Measurements from ENCODE around the gene LYRM2.
A peak's percentile ranks its signal among the peaks of the same experiment; 100 is the strongest.

LYRM2 gene

GRCh38 chr6:89638320-89639195 is at the start of gene LYRM2 (continued):
- TF ChIP-seq ZNF335 (tag by site-specific recombination; conservative IDR thresholded peaks at IDR 0.05) (peak; percentile 96), ZNF426 (tag by site-specific recombination; IDR thresholded peaks at IDR 0.05) (no peak), ZBTB21 (tag by site-specific recombination; IDR thresholded peaks at IDR 0.05) (no peak), OSR2 (tag by site-specific recombination; IDR thresholded peaks at IDR 0.05) (no peak), ZNF510 (tag by site-specific recombination; IDR thresholded peaks at IDR 0.05; ENCODE audit: insufficient replicate concordance) (no peak), KLF16 (tag by site-specific recombination; IDR thresholded peaks at IDR 0.05) (no peak), ZNF704 (tag by site-specific recombination; IDR thresholded peaks at IDR 0.05) (no peak), SCRT1 (tag by site-specific recombination; IDR thresholded peaks at IDR 0.05; ENCODE audit: borderline replicate concordance) (no peak), ZNF768 (tag by site-specific recombination; IDR thresholded peaks at IDR 0.05) (no peak), ZNF692 (tag by site-specific recombination; IDR thresholded peaks at IDR 0.05) (peak; percentile 66; the same call in 1 of the 2 replicates), ZBTB48 (tag by site-specific recombination; IDR thresholded peaks at IDR 0.05) (peak; percentile 46; the same call in 1 of the 2 replicates), ZSCAN16 (tag by site-specific recombination; IDR thresholded peaks at IDR 0.05) (no peak), ZBTB7A (tag by site-specific recombination; IDR thresholded peaks at IDR 0.05; ENCODE audit: low read depth) (no peak), ZNF488 (tag by site-specific recombination; IDR thresholded peaks at IDR 0.05) (no peak), PATZ1 (tag by site-specific recombination; IDR thresholded peaks at IDR 0.05) (peak; percentile 39; the same call in 1 of the 2 replicates), SCRT2 (tag by site-specific recombination; IDR thresholded peaks at IDR 0.05) (no peak)
- TF ChIP-seq, protein P1, sequence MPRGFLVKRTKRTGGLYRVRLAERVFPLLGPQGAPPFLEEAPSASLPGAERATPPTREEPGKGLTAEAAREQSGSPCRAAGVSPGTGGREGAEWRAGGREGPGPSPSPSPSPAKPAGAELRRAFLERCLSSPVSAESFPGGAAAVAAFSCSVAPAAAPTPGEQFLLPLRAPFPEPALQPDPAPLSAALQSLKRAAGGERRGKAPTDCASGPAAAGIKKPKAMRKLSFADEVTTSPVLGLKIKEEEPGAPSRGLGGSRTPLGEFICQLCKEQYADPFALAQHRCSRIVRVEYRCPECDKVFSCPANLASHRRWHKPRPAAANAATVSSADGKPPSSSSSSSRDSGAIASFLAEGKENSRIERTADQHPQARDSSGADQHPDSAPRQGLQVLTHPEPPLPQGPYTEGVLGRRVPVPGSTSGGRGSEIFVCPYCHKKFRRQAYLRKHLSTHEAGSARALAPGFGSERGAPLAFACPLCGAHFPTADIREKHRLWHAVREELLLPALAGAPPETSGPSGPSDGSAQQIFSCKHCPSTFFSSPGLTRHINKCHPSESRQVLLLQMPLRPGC (tag by site-specific recombination; IDR thresholded peaks at IDR 0.05) = no peak
- TF ChIP-seq, protein P2, sequence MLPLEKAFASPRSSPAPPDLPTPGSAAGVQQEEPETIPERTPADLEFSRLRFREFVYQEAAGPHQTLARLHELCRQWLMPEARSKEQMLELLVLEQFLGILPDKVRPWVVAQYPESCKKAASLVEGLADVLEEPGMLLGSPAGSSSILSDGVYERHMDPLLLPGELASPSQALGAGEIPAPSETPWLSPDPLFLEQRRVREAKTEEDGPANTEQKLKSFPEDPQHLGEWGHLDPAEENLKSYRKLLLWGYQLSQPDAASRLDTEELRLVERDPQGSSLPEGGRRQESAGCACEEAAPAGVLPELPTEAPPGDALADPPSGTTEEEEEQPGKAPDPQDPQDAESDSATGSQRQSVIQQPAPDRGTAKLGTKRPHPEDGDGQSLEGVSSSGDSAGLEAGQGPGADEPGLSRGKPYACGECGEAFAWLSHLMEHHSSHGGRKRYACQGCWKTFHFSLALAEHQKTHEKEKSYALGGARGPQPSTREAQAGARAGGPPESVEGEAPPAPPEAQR (tag by site-specific recombination; IDR thresholded peaks at IDR 0.05) = no peak
- TF ChIP-seq, protein P3, sequence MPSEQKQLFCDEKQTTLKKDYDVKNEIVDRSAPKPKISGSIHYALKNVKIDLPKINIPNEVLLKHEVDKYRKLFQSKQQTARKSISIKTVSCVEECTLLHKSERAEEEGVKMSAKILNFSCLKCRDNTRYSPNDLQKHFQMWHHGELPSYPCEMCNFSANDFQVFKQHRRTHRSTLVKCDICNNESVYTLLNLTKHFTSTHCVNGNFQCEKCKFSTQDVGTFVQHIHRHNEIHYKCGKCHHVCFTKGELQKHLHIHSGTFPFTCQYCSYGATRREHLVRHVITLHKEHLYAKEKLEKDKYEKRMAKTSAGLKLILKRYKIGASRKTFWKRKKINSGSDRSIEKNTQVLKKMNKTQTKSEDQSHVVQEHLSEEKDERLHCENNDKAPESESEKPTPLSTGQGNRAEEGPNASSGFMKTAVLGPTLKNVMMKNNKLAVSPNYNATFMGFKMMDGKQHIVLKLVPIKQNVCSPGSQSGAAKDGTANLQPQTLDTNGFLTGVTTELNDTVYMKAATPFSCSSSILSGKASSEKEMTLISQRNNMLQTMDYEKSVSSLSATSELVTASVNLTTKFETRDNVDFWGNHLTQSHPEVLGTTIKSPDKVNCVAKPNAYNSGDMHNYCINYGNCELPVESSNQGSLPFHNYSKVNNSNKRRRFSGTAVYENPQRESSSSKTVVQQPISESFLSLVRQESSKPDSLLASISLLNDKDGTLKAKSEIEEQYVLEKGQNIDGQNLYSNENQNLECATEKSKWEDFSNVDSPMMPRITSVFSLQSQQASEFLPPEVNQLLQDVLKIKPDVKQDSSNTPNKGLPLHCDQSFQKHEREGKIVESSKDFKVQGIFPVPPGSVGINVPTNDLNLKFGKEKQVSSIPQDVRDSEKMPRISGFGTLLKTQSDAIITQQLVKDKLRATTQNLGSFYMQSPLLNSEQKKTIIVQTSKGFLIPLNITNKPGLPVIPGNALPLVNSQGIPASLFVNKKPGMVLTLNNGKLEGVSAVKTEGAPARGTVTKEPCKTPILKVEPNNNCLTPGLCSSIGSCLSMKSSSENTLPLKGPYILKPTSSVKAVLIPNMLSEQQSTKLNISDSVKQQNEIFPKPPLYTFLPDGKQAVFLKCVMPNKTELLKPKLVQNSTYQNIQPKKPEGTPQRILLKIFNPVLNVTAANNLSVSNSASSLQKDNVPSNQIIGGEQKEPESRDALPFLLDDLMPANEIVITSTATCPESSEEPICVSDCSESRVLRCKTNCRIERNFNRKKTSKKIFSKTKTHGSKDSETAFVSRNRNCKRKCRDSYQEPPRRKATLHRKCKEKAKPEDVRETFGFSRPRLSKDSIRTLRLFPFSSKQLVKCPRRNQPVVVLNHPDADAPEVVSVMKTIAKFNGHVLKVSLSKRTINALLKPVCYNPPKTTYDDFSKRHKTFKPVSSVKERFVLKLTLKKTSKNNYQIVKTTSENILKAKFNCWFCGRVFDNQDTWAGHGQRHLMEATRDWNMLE (tag by site-specific recombination; conservative IDR thresholded peaks at IDR 0.05; ENCODE audit: low read depth) = peak; percentile 51; the same call in 1 of the 2 replicates

Measured in HEK293 (cell line).